HG02759 (cell line): ENCODE measurements around the gene SMIM44.
"Not testable (repeated sequence)": the region's sequence is repeated elsewhere in the genome, so short reads cannot be mapped to it uniquely, and the experiment has no call there.

Experiments
- ATAC-seq: cut with Tn5 transposase; IDR thresholded peaks from one replicate; pipeline ENCODE4 v1.9.1; 2021; ENCODE audit warnings: mild to moderate bottlenecking, moderate library complexity; ENCODE audit not compliant: unreplicated experiment

Gene SMIM44

GRCh38 chr19:3518255-3518654, 35.0 kb upstream of the SMIM44 start:
- ATAC-seq, result no peak

GRCh38 chr19:3517638-3518037, 34.4 kb upstream of the SMIM44 start:
- ATAC-seq, result no peak

DNA sequence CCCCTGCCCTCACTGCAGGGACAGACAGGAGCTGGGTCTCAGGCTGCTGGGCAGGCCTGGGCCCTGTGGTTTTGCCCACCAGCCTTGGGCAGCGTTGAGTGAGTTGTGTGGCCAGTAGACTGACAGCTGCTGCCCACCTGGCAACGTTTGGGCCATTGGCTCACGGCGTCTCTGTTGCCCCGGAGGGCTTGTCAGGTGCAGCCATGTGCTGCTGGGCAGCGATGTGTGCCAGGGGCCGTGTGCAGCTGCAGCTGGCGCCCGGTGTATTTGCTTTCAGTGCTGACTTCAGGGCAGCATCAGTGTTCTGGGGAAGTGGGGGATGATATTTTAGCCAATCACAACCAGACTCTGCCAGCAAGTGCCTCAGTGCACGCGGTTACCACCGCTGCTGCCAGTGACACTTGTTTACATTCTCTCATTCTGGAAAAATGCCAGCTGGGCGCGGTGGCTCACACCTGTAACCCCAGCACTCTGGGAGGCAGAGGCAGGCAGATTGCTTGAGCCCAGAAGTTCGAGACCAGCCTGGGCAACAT, 33.5 kb upstream of the SMIM44 start:
- no peak for ATAC-seq

- ATAC-seq, result no peak
These were observed 32.7 kb upstream of the SMIM44 start for GRCh38 chr19:3515891-3516422.

DNA sequence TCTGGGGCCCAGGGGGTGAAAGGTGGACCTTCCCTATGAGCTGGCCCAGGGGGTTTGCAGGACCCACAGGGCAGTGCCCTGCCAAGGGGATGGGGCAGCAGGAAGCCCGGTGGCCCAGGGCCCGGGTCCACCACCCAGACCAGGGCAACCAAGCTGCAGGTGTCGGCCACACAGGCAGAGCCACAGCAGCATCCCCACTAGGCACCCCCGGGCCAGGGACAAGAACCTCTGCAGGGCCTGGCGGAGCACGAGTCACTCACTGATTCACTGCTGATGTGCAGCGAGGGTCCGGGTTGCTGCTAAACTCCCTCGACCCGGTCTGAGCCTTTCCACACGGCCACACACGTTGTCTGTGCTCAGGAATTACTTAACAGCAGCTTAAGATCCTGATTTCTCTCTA, 31.7 kb upstream of the SMIM44 start:
- no peak for ATAC-seq

DNA sequence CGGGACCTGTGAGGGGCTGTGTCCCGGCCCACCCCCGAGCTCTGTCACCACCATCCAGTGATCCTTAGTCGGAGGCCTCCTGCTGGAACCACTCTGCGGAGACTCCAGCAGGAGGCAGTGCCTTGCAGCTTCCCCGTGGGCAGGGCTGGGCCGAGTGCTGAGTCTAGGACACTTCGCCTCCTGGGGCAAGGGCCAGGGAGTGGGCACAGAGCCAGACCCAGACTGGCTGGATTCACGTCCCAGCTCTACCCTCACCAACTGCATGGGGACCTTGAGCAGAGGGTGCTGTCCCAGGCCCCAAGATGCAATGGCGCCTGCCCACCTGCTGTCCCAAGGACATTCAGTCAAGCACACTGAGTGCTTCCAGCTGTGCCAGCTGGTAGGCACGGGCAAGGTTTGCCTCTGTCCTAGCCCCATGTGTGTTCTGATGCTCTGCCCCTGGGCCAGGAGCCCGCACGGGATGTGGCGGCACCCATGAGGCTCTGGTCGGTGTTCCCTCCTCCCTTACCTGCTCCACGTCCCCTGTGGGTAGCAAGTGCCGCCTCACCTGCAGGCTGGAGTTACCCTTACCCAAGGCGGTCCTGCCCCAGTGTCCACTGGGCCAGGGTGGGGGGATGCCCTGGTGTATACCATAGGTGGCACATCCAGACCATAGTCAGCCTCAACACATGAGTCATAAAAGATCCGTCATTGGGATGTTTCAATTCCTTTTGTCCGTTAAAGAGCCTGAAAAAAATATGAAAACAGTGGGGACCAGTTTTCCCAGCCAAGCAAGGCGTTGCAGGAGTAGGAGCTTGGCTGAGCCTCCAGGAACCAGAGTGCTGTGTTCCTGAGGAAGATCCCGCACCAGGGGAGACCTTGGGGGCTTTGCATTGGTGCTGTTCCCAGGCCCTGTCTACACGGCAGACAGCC, 30.2 kb upstream of the SMIM44 start:
- no peak for ATAC-seq

DNA sequence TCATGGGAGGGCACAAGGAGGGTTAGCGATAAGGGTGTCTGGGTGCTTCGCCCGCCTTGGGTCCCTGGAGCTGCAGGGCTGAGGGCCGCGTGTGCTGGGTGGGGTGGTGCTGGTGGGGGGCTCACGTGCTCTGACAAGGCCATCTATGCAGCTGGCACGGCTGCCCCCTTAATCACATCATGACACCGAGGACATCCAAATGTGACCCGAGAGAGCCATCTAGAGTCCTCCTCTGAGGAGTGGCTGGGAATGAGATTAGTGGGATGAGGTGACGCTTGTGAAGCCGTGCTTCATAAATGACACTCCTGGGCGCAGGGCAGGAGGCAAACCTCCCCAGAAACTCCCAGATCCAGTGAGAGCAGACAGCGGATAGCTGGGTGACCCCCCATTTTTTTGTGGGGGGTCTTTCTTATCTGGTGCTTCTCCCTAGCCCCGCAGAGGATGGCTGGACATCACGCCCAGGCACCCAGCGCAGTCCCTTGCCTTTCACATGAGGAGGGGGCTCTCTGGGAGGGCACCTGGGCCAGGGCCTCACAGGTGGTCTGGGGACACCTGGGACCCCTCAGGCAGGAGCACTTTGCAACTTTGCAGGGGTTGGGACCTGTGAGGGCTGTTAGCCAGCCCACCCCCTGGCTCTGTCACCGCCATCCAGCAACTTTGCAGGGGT, 29.5 kb upstream of the SMIM44 start:
- no peak for ATAC-seq

DNA sequence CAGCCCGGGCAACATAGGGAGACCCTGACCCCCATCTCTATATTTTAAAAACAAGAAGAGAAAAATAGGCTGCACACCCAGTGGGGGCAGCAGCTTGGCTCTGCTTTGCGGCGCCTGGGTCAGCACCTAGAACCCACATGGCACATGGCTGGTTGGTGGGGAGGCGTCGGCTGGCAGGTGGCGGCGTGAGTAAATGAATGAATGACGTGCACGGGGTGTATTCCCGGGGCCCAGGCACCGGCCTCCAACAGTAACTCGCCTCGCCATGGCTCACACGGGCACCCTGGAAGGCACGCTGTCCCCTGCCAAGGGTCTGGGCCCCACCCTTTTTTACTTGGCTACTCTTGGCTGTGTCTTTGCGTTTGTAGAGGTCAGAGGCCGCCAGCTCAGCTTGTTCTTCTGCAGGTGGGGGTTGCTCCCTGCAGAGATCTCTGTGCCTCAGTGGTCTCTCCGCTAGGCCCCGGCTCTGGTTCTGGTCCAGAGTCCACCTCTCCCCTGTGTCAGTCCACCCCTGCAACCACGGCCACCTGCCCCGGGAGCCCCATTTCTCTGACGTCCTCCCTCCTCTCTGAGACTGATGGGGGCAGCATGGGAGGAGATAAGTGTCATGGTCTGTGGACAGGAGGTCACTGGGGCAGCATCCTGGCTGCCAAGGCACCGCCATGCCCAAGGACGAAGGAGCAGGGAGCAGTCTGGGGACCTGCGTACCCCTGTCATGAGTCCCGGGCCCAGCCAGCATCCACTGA, 28.4 kb upstream of the SMIM44 start:
- ATAC-seq, result no peak

DNA sequence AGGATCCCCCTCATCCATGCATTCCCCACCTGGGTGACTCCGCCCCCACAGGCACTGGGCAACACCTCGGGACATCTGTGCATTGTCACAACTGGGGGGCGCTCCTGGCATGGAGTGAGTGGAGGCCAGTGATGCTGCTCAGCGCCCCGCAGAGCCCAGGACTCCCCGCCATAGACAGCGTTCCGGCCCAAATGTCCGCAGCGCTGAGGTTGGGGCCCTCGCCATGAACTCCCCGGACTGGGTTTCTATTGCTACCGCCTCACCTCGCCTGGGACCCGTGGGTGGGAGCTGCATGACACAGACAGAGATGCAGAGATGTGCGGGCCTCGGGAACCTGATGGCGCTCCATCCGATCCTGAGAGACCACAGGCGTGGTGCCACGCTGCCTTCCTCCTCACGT, 27.5 kb upstream of the SMIM44 start:
- no peak for ATAC-seq

DNA sequence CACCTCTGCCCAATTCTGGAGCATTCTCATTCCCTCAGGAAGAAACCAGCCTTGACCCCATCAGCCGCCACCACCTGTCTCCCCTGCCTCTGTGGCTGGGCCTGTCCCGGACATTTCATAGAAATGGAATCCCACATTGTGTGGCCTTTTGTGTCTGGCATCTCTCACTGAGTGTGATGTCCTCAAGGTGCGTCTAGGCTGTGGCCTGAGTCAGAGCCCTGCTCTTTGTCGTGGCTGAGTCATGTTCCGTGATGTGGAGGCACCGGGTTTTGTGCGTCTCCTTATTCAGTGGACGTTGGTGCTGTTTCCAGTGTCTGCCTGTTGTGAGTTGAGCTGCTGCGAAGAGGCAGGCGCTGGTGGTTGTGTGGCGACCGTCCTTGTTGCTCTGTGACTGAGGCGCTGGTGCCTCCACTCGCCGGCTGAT, 26.3 kb upstream of the SMIM44 start:
- no peak for ATAC-seq

- no peak for ATAC-seq
These were observed 25.7 kb upstream of the SMIM44 start for GRCh38 chr19:3508771-3509535.

- ATAC-seq, result not testable (repeated sequence)
These were observed 24.9 kb upstream of the SMIM44 start for GRCh38 chr19:3508121-3508661.

DNA sequence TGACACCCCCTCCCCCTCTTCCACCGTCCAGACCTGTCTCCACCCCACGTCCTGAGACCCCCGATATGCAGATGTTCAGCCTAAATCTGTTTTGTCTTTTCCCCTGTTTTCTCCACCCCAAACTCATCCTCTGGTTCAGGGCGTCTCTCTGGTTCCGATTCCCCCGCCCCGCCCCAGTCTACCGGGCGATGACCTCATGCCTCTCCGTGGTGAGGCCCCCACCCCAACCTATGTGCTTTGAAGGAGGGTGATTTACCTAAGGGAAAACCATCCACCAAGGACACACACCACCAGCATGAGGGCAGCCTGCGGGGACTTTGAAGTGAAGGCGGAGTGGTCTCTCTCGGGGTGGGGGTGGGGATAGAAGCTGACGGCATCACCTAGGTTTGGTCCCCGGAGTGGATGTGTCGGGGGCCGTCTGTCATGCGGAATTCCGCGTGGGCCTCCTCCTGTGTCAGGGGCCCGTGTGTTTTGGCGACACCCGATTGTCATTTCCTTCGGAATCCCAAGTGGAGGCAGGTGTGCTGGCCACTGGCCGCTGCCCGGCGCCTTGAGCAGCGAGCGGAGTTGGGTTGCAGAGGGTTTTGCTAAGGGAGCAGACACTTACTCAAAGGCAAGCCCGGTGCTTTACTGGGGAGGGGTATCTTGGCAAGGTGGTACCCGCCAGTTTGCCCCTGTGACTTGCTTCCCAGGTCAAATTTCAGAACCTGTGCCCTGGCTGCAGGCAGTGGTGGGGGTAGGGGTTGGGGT, 24.3 kb upstream of the SMIM44 start:
- ATAC-seq, result no peak

DNA sequence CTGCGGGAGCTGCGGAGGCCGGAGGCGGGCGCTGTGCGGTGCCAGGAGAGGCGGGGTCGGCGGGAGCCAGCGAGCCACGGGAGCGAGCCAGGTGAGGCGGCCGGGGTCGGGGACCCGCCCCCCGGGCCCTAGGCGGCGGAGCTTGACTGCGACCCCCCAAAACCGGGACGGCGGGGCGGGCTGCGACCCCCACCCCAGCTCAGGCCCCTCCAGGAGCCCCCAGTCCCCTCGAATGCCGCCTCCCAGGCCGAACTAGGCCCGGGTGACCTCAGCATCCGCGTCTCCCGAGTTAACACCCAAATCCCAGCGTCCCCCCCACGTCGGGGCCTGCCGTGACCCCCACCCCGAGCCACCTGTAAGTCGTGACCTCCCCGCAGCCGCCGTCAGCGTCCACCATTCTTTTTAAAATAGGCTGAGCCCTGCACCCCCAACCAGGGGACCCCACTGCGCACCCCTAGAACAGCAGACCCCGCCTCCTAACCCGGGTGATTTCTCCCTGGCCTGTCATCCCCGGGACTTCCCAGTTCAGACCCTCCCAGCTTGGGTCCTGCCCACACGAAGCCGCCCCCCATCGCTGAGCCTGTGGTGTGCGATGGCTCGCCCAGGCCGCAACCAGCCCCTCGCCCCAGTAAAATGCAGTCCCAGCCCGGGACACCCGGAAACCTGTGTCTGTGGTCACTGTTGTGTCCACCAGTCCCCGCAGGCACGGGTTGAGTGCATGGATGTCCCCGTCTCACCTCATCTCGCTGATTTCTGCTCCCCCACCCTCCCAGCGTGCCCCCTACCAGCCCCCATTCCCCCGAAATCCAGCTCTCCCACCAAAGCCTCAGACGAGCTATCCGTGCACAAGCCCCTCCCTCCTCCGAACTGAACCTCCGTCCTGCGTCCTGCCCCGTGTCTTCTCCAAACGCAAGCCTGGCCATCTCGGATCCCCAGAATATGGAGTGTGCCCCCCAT, 23.4 kb upstream of the SMIM44 start:
- no peak for ATAC-seq

DNA sequence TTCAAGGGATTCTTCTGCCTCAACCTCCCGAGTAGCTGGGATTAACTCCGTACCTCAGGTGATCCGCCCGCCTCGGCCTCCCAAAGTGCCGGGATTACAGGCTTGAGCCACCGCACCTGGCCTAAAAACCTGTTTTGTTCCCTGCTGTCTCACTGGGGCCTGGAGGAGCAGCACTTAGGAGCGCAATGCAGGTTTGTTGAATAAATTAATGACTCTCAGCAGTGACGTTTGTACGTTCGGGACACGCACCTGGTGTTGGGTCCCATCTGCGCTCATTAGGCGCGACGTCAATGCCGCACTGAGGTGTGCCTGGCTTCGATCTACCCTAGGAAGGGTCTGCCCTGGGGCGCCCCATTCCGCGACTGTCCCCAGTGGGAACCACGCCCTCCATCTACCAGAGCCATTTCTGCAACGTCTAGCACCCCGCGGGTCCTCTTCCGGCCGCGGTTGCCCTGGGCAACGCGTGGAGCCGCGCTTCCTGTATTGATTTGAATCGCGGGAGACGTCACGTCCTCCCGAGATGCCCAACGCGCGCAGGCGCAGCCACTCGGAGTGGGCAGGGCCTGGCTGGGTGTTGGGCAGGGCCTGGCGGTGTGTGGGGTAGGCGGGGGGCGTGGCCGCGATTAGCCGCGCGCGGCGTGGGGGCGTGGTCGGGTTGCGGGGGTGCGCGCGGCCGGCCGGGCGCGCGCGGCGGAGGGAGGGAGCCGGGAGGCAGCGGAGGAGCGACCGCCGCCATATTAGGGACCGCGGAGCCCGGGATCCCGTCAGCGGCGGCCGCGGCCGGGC, 22.6 kb upstream of the SMIM44 start, which contains the start of gene FZR1:
Gene FZR1, plus strand, starts transcription at position 714 of the 786 bp plus-strand sequence. CDS start 16,679 bp downstream, outside the sequence.
- peak; percentile 94 for ATAC-seq

- no peak for ATAC-seq
These were observed 21.5 kb upstream of the SMIM44 start for GRCh38 chr19:3504735-3505134.

GRCh38 chr19:3503036-3503572, 19.9 kb upstream of the SMIM44 start:
- no peak for ATAC-seq
